ENCODE measurements around the gene TSBP1. TPM values are rescaled to one million over a fixed set of nuclear protein-coding genes. Genes with fewer than 3 reads are reported as not detected.

Gene TSBP1
- polyA plus RNA-seq (2011; rRNA removed): not detected in 2 replicates
- polyA minus RNA-seq (2011; rRNA and poly(A)+ RNA removed): not detected in 2 replicates

GRCh38 chr6:32371803-32372202 is at the start of gene TSBP1:
Gene TSBP1 (minus strand): TSS chr6:32371903. CDS start chr6:32371706, 197 bp downstream.
- Histone ChIP-seq H3K4me3 (ENCODE audit: low read depth, low read length) (no peak within 1 kb of the TSS), H3K27me3 (ENCODE audit: control insufficient read depth, insufficient read depth, low read length) (no peaks in the 10 kb centered on the region), H3K27ac (ENCODE audit: low read depth, low read length) (no peak within 1 kb of the TSS), H3K9me3 (ENCODE audit: control insufficient read depth, insufficient read depth, low read length) (no peaks in the 10 kb centered on the region)
- CTCF ChIA-PET: no interaction called here
- POLR2A ChIA-PET: no interaction called here
- no peak for DNase-seq (ENCODE audit: low read depth, low spot score)
- no peak for TF ChIP-seq CTCF (IDR thresholded peaks at IDR 0.05; ENCODE audit: low read depth, low read length)

- TF ChIP-seq CTCF (IDR thresholded peaks at IDR 0.05; ENCODE audit: low read depth, low read length): no peak
- H3K27me3 ChIP-seq (ENCODE audit: control insufficient read depth, insufficient read depth, low read length): peaks cover 6% of the 10 kb centered on the region
- no peaks in the 10 kb centered on the region for H3K9me3 ChIP-seq (ENCODE audit: control insufficient read depth, insufficient read depth, low read length)
- ChIA-PET CTCF (interaction anchor here (1.3 to 6.7 kb wide), 5 partner anchors 13 to 452 kb away, joined by 3 to 96 read pairs (median 53); no protein-coding TSS in a partner anchor), POLR2A (no interaction called here)
- no peak overlapping the region for H3K27ac ChIP-seq (ENCODE audit: low read depth, low read length)
- H3K4me3 ChIP-seq (ENCODE audit: low read depth, low read length): no peak overlapping the region
- DNase-seq (ENCODE audit: low read depth, low spot score): no peak
Observed at GRCh38 chr6:32416036-32416435, 44.3 kb upstream of the TSBP1 start.

- Histone ChIP-seq H3K27ac (ENCODE audit: low read depth, low read length) (no peak overlapping the region), H3K4me3 (ENCODE audit: low read depth, low read length) (no peak overlapping the region), H3K27me3 (ENCODE audit: control insufficient read depth, insufficient read depth, low read length) (peaks cover 6% of the 10 kb centered on the region), H3K9me3 (ENCODE audit: control insufficient read depth, insufficient read depth, low read length) (no peaks in the 10 kb centered on the region)
- CTCF ChIA-PET: interaction anchor here (0.9 to 6.7 kb wide), 7 partner anchors 9 to 453 kb away, joined by 3 to 96 read pairs (median 31); no protein-coding TSS in a partner anchor
- peak; percentile 26 for DNase-seq (ENCODE audit: low read depth, low spot score)
- POLR2A ChIA-PET: no interaction called here
- peak; percentile 99 for TF ChIP-seq CTCF (IDR thresholded peaks at IDR 0.05; ENCODE audit: low read depth, low read length)
Observed at GRCh38 chr6:32415521-32416019, 43.9 kb upstream of the TSBP1 start.

GRCh38 chr6:32413427-32414047 is 41.8 kb upstream of the TSBP1 start:
- H3K4me3 ChIP-seq (ENCODE audit: low read depth, low read length): no peak overlapping the region
- H3K9me3 ChIP-seq (ENCODE audit: control insufficient read depth, insufficient read depth, low read length): no peaks in the 10 kb centered on the region
- peak; percentile 57 for DNase-seq (ENCODE audit: low read depth, low spot score)
- CTCF ChIA-PET: interaction anchor here (0.6 to 6.7 kb wide), 37 partner anchors 8 to 736 kb away, joined by 3 to 96 read pairs (median 4); partner anchors contain the start of gene TAP2
- peak; percentile 95 for TF ChIP-seq CTCF (IDR thresholded peaks at IDR 0.05; ENCODE audit: low read depth, low read length)
- no peak overlapping the region for H3K27ac ChIP-seq (ENCODE audit: low read depth, low read length)
- POLR2A ChIA-PET: no interaction called here
- peaks cover 6% of the 10 kb centered on the region for H3K27me3 ChIP-seq (ENCODE audit: control insufficient read depth, insufficient read depth, low read length)

Measured in AG04450 (cell line).